Neural cell (in vitro differentiated cells): ENCODE measurements around the gene MYBL2.

ENCODE experiments used
- CTCF ChIP-seq: fragments of 450-650 bp; IDR thresholded peaks from 2 replicates; pipeline ENCODE4 v1.5.1; 2014; ENCODE audit warnings: antibody characterized with exemption, mild to moderate bottlenecking, moderate library complexity; ENCODE audit not compliant: poor library complexity, severe bottlenecking
- EZH2 ChIP-seq: fragments of 200-600, 300-800 bp; shearing (Covaris generic), sonication (generic); IDR thresholded peaks from 2 replicates; pipeline ENCODE4 v1.6.1; 2014; ENCODE audit warnings: antibody characterized with exemption, low read length, borderline replicate concordance, mild to moderate bottlenecking; ENCODE audit not compliant: insufficient read depth, poor library complexity, severe bottlenecking
- POLR2AphosphoS5 ChIP-seq: IDR thresholded peaks from 2 replicates; pipeline ENCODE4 v1.6.1; 2012
- REST ChIP-seq: IDR thresholded peaks from 2 replicates; pipeline ENCODE4 v1.6.1; 2012; ENCODE audit warnings: borderline replicate concordance
- TAF1 ChIP-seq: IDR thresholded peaks from 2 replicates; pipeline ENCODE4 v1.6.1; 2012; ENCODE audit warnings: low read depth

- TF ChIP-seq REST (no peak), TAF1 (no peak), CTCF (no peak), EZH2 (no peak), POLR2AphosphoS5 (no peak)
Measured at GRCh38 chr20:43694763-43695162, 27.8 kb downstream of the MYBL2 start.
